ENCODE results near the gene TBX10.
"Not testable (repeated sequence)": the region's sequence is repeated elsewhere in the genome, so short reads cannot be mapped to it uniquely, and the experiment has no call there.

TBX10 gene

DNA sequence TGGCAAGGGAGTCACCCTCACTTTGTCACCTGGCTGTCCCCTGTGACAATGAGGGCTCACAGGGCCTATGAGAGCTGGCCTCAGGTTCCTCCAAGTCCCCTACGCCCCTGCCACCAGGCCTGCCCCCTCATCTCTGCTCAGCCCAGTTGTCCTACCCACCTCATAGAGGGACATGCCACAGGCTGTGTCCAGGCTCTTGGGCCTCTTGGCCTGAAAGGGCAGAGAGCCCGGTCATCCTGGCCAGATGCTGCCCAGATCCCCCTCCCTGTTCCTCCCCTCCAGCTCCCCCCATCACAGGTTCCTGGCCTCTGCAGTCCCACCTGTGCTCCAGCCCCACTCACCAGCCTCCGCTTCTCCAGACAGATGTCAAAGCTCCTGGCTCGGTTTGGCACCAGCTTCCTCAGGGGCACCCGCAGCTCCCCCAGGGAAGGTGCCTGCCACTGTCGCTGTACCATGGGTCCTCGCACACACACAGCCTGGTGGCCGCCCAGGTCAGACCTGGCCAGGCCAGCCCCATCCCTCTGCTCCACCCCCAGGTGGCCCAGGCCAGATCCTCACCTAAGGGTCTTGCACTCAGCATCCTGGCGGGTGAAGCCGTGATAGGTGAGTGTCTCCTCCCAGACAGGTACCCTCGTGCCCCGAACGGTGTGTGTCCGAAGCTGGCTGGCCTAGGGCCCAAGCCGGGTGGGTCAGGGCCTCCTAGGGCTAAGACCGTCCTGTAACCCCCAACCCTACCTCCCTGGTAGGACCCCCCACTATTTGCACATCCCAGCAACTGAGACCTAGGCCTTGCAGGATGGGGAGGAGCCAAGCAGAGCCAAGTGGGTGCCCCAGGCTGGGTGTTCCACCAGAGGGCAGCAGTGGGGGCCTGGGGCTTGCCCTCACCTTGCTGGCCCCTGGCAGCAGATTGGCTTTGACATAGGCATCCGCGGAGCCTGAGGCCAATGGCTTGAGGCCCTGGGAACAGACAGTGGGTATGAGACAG is 24.5 kb downstream of the TBX10 start:
- no peak for DNase-seq

GRCh38 chr11:67613960-67614715 is 25.4 kb downstream of the TBX10 start:
- no peak for DNase-seq

DNA sequence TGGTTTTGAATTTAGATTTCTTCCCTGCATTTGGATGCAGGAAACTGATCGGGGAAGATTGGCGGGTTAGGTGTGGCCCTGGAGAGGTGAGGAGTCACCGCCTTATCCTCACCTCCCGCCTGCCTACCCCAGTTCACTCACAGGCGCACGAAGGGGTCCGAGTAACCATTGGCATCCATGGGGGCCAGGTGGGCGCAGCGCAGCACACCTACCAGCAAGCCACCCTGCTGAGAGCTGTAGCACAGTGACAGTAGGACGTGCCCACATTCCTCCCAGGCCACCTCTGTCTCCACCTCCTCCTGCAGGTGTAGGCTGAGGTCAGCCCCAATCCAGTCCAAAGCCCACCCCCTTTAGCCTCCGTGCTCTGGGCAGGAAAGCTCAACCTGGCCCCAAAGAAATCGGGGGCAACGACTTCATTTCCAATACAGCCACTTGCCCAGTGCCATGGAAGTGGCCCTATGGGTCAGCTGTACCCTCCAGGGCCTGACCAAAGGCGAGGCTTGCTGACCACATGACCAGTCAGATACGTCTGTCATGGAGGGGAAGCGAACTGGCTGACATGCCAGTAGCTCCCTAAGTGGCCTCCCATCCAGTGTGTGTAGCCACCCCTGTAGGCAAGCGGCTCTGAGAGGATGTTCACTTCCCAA is 26.1 kb downstream of the TBX10 start:
- no peak for DNase-seq

- DNase-seq = no peak
Measured at GRCh38 chr11:67612751-67613150, 26.8 kb downstream of the TBX10 start.

- DNase-seq = no peak
Measured at GRCh38 chr11:67611704-67612587, 27.6 kb downstream of the TBX10 start.

DNA sequence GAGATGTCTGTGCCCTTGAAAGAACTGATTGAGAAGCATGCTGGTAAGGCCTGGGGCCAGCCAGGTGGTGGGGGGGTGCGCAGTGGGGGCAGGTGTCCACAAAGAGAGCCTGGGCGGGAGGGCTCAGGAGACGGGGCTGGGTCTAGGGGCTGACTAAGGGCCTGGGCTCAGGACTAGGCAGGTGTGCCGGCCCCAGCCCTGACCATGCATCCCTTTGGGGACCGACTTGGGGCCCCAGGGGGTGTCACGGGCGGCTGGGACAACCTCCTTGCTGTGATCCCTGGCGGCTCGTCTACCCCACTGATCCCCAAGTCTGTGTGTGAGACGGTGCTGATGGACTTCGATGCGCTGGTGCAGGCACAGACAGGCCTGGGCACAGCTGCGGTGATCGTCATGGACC is 28.4 kb downstream of the TBX10 start:
- DNase-seq = no peak

DNA sequence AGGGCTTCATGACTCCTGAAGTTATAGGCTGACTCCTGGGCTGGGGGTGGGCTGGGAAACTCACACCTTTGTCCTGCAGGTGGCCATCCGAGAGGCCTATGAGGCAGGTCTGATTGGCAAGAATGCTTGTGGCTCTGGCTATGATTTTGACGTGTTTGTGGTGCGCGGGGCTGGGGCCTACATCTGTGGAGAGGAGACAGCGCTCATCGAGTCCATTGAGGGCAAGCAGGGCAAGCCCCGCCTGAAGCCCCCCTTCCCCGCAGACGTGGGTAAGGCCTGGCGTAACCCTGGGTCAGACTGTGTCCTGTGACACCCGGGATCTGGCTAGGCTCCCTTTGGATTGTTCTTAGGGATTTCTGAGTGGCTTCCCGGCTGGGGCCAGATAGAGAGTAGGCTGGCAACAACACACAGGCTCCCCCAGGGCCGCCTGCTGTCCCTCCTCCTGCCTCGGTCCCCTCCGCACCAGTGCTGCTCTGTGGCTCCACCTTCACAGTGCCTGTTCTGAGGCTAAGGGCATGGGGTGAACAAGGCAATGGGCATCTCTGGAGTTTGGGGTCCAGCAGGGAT is 29.2 kb downstream of the TBX10 start:
- DNase-seq = no peak

GRCh38 chr11:67609316-67609715 is 30.2 kb downstream of the TBX10 start:
- no peak for DNase-seq

GRCh38 chr11:67608486-67608885 is 31.1 kb downstream of the TBX10 start:
- DNase-seq = no peak

DNA sequence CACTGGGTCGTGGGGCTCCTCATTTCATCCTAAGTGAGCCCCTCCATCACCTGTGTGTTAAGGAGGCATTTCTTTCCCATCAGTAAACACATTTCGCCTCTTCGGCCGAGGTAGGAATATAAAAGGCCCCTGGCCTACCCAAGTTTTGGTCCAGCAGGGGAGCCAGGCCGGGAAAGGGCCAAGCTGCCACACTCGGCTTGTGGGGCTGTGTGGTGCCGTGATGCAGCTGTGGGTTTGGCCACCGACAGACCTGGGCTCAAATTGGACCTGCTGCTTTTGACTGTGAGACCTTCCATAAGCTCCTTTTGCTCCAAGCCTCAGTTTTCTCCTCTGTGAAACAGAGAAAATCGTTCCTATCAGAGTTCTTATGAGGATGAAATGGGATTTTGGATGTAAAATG is 32.1 kb downstream of the TBX10 start:
- DNase-seq = no peak

DNA sequence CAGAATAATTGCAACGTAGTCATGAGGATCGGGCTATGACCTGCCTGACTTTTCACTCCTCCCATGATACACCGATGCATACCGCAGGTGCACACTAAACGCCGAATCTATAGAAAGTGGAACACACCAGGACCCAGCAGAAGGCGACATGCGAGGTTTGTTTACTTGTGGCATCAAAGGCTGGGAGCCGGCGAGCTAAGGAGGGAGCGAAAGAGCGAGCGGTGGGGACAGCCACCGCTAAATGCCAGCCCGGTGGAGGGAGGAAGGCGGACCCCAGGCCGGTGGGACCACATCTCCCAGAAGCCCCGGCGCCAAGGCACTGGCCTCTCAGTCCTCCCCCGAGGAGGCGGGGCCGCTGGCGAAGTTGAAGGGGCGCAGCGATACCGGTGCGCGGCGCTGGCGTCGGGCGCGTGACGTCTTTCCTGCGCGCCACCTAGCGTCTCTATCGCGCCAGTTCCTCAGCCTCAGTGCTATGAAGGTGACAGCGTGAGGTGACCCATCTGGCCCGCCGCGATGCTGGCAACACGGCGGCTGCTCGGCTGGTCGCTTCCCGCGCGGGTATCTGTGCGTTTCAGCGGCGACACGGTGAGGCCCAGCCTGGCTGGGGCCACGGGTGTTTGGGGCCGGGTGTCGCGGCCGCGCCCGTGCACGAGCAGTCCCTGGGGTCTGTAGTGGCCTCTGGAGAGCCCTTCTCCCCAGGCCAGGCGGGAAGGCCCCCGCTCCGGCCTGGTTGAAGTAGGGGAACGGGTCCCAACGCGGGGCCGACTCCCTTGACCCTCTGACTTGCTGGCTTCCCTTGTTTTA is 32.9 kb downstream of the TBX10 start, which contains the start of gene NDUFV1:
NDUFV1 (plus strand) TSS at position 445 of the 804 bp plus-strand sequence; CDS start at position 514, 69 bp downstream.
- peak; percentile 59 for DNase-seq

DNA sequence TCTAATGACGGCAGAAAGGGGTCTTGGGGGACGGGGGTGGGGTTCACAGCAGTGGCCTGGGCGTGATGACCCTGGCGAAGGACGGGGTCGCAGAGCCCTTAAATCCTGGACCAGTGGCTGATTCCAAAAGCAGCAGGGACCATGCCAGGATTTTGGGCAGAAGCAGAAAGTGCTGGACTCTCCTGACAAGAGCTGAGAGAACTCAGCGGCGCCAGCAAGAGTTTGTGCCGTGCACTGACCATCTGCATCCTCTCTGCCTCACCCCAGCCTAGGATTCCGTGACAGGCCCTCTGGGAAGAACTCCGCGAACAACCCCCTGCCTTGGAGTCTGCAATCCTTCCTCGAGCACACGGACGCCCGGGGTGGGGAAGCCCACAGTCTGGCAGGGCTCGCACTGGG is 33.5 kb downstream of the TBX10 start:
- no peak for DNase-seq

- DNase-seq = no peak
Measured at GRCh38 chr11:67605231-67606011, 34.1 kb downstream of the TBX10 start.

DNA sequence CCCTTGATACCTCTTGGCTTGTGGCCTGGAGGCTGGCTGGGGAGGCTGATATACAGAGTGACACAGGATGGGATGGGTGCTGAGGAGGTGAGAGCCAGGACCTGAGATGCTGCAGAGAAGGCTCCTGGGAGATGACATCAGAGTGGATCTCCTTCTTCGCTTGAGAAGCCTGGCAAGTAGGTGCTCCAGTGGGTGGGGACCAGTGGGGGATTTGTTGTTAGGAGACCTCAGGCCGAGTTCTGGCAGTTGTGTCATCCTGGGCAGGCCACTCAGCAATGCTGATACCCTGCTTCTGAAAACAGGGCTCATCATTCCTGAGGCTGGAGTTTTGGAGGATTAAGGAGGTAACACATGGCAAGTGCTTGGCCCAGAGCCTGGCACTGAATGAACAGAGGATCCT is 34.7 kb downstream of the TBX10 start:
- DNase-seq = no peak

DNA sequence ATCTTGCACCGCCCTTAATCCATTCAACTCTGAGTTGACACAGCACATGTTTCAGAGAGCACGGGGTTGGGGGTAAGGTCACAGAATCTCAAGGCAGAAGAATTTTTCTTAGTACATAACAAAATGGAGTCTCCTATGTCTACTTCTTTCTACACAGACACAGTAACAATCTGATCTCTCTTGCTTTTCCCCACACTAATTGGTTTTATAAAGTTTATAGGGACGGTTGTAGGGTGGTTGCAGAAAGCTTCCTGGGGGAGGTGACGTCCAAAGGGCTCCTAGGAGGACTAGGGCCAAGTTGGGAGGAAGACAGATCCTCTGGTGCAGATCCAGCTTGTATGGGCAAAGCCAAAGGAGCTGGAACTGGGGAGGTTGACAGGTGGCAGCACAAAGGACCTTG is 35.4 kb downstream of the TBX10 start:
- not testable (repeated sequence) for DNase-seq

DNA sequence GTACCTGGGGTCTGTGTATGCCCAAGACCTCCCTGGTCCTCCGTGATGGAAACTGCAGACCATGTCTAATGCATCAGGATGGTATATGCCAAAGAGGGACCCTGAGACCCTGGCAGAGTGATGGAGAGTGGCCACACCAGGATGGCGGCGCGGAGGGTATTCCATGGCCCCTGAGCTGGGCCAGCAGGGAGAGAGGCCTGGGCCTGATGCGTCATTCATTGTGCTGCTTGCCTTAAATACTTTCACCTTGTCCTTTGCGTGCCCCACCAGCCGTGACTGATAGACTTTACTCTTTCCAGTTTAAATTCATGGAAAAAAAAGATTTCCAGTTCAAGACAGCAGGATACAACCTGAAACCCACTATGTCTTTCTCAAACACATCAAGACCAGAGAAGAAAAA is 38.5 kb downstream of the TBX10 start:
- no peak for DNase-seq

- no peak for DNase-seq
Measured at GRCh38 chr11:67600324-67601029, 39.1 kb downstream of the TBX10 start.

DNA sequence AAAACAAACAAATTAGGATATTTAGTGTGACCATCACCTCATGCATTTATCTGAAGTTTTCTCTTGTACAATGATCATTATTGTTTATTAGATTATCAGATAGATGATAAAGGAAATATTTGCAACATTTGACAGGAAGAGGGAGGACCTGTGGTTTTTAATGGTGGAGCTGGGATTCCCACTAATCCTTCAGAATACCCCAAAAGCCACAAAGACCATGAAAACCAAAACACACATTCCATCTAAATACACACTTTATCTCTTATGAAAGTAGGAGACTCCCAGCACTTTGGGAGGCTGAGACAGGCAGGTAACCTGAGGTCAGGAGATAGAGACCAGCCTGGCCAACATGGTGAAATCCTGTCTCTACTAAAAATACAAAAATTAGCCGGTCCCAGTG is 40.4 kb downstream of the TBX10 start:
- DNase-seq = no peak

- DNase-seq = not testable (repeated sequence)
Measured at GRCh38 chr11:67597963-67598362, 41.6 kb downstream of the TBX10 start.

Measured in cortex of kidney (tissue), 1 donor.